NCI-H526 (cell line): ENCODE data around the gene LBHD2.

ENCODE experiments used
- DNase-seq, 2 experiments: peaks; one replicate each; lab custom pipeline; 2025; lab: John Stamatoyannopoulos, UW

LBHD2 gene

GRCh38 chr14:103091041-103091882 is 7.3 kb downstream of the LBHD2 start:
- DNase-seq, result peak in 1 of 2 experiments; percentile 76

GRCh38 chr14:103091883-103092222 is 7.8 kb downstream of the LBHD2 start:
- no peak for DNase-seq

- DNase-seq, result no peak
Observed at GRCh38 chr14:103093856-103094405, 9.9 kb downstream of the LBHD2 start.

GRCh38 chr14:103094406-103095209 is 10.6 kb downstream of the LBHD2 start, which contains the start of gene EXOC3L4:
EXOC3L4 (plus strand) TSS chr14:103094725; CDS start chr14:103100220, 5,495 bp downstream.
- DNase-seq, result no peak

- DNase-seq, result no peak
Observed at GRCh38 chr14:103095210-103095778, 11.3 kb downstream of the LBHD2 start.

- DNase-seq, result no peak
Observed at GRCh38 chr14:103096387-103096786, 12.4 kb downstream of the LBHD2 start.

GRCh38 chr14:103097244-103097993 is 13.4 kb downstream of the LBHD2 start:
- no peak for DNase-seq

- DNase-seq, result no peak
Observed at GRCh38 chr14:103097994-103098957, 14.3 kb downstream of the LBHD2 start.

GRCh38 chr14:103099081-103099732 is 15.2 kb downstream of the LBHD2 start:
- DNase-seq, result peak; percentile 52 to 82

GRCh38 chr14:103099733-103100280 is 15.8 kb downstream of the LBHD2 start:
- no peak for DNase-seq

GRCh38 chr14:103100281-103101121 is 16.5 kb downstream of the LBHD2 start:
- no peak for DNase-seq

GRCh38 chr14:103101257-103101962 is 17.4 kb downstream of the LBHD2 start:
- no peak for DNase-seq

GRCh38 chr14:103101963-103102688 is 18.1 kb downstream of the LBHD2 start:
- no peak for DNase-seq

GRCh38 chr14:103102689-103103260 is 18.8 kb downstream of the LBHD2 start:
- no peak for DNase-seq

GRCh38 chr14:103103461-103104388 is 19.7 kb downstream of the LBHD2 start:
- peak; percentile 54 to 90 for DNase-seq

GRCh38 chr14:103104389-103104653 is 20.3 kb downstream of the LBHD2 start:
- DNase-seq, result no peak
